Erythroblast (primary cell): ENCODE data around the gene TAF1C.

Experiments
- DNase-seq, 2 experiments: peaks; one replicate each; lab custom pipeline; 2025; lab: John Stamatoyannopoulos, UW
- GATA1 ChIP-seq: IDR thresholded peaks from 2 replicates; pipeline ENCODE4 v1.6.1; 2011; ENCODE audit warnings: low read depth, mild to moderate bottlenecking, control low read depth, low read length, moderate library complexity
- POLR2A ChIP-seq: IDR thresholded peaks from 2 replicates; pipeline ENCODE4 v1.6.1; 2011; ENCODE audit warnings: mild to moderate bottlenecking, low read length

TAF1C gene

GRCh38 chr16:84198401-84198800 is 11.5 kb upstream of the TAF1C start:
- no peak for TF ChIP-seq GATA1
- no peak for TF ChIP-seq POLR2A
- no peak for DNase-seq

GRCh38 chr16:84197466-84198128 is 10.7 kb upstream of the TAF1C start:
- TF ChIP-seq GATA1 (no peak), POLR2A (no peak)
- no peak for DNase-seq

GRCh38 chr16:84196727-84197394 is 10.0 kb upstream of the TAF1C start:
- no peak for TF ChIP-seq GATA1
- no peak for TF ChIP-seq POLR2A
- no peak for DNase-seq

- TF ChIP-seq POLR2A (no peak), GATA1 (no peak)
- no peak for DNase-seq
Measured at GRCh38 chr16:84196101-84196500, 9.2 kb upstream of the TAF1C start.

GRCh38 chr16:84195201-84196093 is 8.6 kb upstream of the TAF1C start:
- DNase-seq: no peak
- TF ChIP-seq GATA1 (no peak), POLR2A (no peak)

- no peak for TF ChIP-seq GATA1
- no peak for TF ChIP-seq POLR2A
- DNase-seq: no peak
Measured at GRCh38 chr16:84194470-84195200, 7.8 kb upstream of the TAF1C start.

- no peak for DNase-seq
- TF ChIP-seq GATA1 (no peak), POLR2A (no peak)
Measured at GRCh38 chr16:84194018-84194417, 7.2 kb upstream of the TAF1C start.

GRCh38 chr16:84193480-84193879 is 6.6 kb upstream of the TAF1C start:
- no peak for DNase-seq
- TF ChIP-seq GATA1 (no peak), POLR2A (no peak)

- no peak for DNase-seq
- TF ChIP-seq GATA1: no peak
- no peak for TF ChIP-seq POLR2A
Measured at GRCh38 chr16:84191466-84191865, 4.6 kb upstream of the TAF1C start.

- peak; percentile 29 to 35 for DNase-seq
- TF ChIP-seq POLR2A: no peak
- no peak for TF ChIP-seq GATA1
Measured at GRCh38 chr16:84190731-84191388, 4.0 kb upstream of the TAF1C start, which contains the start of gene ADAD2. Gene ADAD2, plus strand, starts transcription at chr16:84191157. Its CDS starts 74 bp downstream, at chr16:84191231.

- TF ChIP-seq POLR2A: no peak
- no peak for TF ChIP-seq GATA1
- DNase-seq: no peak
Measured at GRCh38 chr16:84184775-84185174, 2.1 kb downstream of the TAF1C start.

GRCh38 chr16:84183911-84184591 is 2.8 kb downstream of the TAF1C start:
- TF ChIP-seq POLR2A (no peak), GATA1 (no peak)
- DNase-seq: no peak
